ENCODE data around the gene ECHDC1.
"Not testable (repeated sequence)": the region's sequence is repeated elsewhere in the genome, so short reads cannot be mapped to it uniquely, and the experiment has no call there.

The ECHDC1 gene

GRCh38 chr6:127341471-127342202, 1.8 kb downstream of the ECHDC1 start:
- no peak for DNase-seq

GRCh38 chr6:127340171-127340570, 3.2 kb downstream of the ECHDC1 start:
- DNase-seq: no peak

GRCh38 chr6:127338936-127339335, 4.5 kb downstream of the ECHDC1 start:
- DNase-seq: no peak

- no peak for DNase-seq
Measured at GRCh38 chr6:127332383-127332961, 10.9 kb downstream of the ECHDC1 start.

GRCh38 chr6:127331256-127331655, 12.2 kb downstream of the ECHDC1 start:
- DNase-seq: not testable (repeated sequence)

GRCh38 chr6:127328043-127328609, 15.3 kb downstream of the ECHDC1 start:
- no peak for DNase-seq

GRCh38 chr6:127319686-127320085, 23.7 kb downstream of the ECHDC1 start:
- no peak for DNase-seq

GRCh38 chr6:127317388-127318128, 25.9 kb downstream of the ECHDC1 start:
- no peak for DNase-seq

- no peak for DNase-seq
Measured at GRCh38 chr6:127305741-127306140, 37.7 kb downstream of the ECHDC1 start.

- DNase-seq: no peak
Measured at GRCh38 chr6:127303917-127304316, 39.5 kb downstream of the ECHDC1 start.

- DNase-seq: peak; percentile 11 to 40
Measured at GRCh38 chr6:127302728-127303660, 40.4 kb downstream of the ECHDC1 start.

GRCh38 chr6:127301199-127301700, 42.2 kb downstream of the ECHDC1 start:
- DNase-seq: peak in 1 of 2 experiments; percentile 3

- peak in 1 of 2 experiments; percentile 12 for DNase-seq
Measured at GRCh38 chr6:127300411-127300810, 43.0 kb downstream of the ECHDC1 start.

GRCh38 chr6:127299522-127300240, 43.7 kb downstream of the ECHDC1 start:
- no peak for DNase-seq

GRCh38 chr6:127298475-127298874, 44.9 kb downstream of the ECHDC1 start:
- no peak for DNase-seq

- DNase-seq: no peak
Measured at GRCh38 chr6:127297502-127298070, 45.8 kb downstream of the ECHDC1 start.

- DNase-seq: no peak
Measured at GRCh38 chr6:127291495-127291894, 51.9 kb downstream of the ECHDC1 start.

- DNase-seq: no peak
Measured at GRCh38 chr6:127290391-127291265, 52.8 kb downstream of the ECHDC1 start.

GRCh38 chr6:127289934-127290333, 53.5 kb downstream of the ECHDC1 start:
- no peak for DNase-seq

- no peak for DNase-seq
Measured at GRCh38 chr6:127288705-127289104, 54.7 kb downstream of the ECHDC1 start.

Data from NCI-H446 (cell line).